ENCODE data around the gene PNCK.

The PNCK gene

GRCh38 chrX:153640736-153641575, 32.7 kb downstream of the PNCK start:
- no peak for DNase-seq

DNA sequence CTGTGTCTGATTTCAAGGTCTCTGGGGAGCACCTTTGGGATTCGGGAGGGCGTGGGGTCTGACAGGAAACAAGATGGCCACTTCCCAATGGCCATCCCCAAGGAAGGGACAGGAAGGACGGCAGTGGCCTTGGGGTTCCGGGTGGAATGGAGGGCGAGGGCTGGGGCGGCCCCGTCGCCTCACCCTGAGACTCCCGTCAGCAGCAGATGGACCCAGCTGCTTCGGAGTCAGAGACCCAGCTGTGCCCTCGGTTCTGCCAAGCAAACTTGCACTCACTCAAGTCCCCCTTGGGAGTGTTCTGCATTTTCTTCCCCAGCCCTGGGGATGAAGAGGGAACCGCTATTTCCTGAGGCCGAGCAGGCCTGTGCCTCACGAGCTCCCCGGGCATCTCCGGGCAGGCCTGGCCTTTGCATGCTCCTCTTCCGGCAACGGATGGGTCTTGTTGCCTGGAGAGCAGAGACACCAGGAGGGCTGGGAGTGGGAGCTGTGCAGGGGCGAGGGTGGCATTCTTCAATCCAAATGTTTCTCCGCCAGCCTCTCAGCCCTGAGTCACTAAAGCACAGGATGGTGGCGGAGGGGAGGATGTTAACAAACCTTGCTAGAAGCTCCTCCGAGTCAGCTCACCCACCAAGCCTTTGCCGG, 33.4 kb downstream of the PNCK start:
- no peak for DNase-seq

- no peak for DNase-seq
These were observed 34.2 kb downstream of the PNCK start for GRCh38 chrX:153639177-153640044.

GRCh38 chrX:153638436-153639176, 35.0 kb downstream of the PNCK start:
- DNase-seq, result no peak

- DNase-seq, result no peak
These were observed 35.6 kb downstream of the PNCK start for GRCh38 chrX:153638041-153638371.

DNA sequence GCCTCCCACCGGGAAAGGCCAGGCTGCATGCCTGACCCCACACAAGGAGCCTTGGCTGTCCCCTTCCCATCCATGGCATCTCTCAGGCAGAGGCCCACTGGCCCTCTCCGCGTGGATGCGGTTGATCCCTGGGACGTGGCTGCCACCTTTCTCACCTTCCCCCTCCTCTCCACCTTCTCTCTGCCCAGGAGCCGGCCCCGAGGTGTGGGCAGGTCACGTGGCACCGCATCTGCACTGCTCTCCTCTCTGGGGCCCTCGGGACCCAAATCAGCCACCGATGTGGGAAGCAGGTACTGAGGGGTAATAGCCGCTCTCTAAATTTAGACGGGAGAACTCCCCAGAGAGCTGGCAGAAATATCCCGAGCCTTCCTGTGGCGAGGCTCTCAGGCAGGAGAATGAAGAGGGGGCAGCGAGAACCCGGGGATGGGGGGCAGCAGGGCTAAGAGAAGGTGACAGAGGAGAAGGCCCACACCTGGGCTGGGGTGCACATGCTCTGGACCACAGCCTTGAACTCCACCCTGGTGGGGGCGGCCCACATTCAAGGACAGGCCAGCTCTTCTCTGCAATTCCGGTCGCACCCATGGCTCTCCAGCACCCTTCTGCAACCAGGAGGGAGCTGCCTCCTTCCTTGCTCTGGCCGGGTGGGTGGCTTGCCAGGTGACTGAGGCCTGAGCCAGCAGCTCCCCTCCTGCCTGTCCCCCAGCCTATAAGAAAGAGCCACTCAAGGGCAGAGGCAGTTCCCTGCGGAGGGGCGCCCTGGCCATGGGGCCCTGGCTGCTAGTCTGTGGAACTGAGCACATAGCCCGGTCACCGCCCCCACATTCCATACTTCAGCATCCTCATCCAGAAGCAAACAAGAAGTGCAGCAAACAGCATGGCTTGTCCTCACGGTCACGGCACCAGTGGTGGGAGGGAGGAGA, 36.2 kb downstream of the PNCK start:
- no peak for DNase-seq

DNA sequence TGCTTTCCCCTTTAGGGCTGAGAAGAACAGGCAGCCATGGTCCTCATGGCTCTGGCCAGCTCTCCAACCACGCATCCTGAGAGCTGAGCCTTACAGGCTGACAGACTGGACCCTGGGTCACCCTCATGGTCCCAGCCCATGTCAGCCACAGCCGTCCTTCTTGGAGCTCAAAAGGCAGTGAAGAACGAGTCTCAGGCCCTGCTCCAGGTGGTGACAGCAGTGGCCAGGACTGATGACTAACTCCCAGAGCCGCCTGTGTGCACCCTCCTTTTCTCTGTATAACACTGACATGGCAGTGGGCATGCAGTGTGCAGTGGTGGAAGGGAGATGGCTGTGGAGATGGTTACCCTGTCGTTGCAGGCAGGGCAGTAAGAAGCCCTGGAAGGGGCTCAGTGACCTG, 36.9 kb downstream of the PNCK start:
- DNase-seq, result no peak

DNA sequence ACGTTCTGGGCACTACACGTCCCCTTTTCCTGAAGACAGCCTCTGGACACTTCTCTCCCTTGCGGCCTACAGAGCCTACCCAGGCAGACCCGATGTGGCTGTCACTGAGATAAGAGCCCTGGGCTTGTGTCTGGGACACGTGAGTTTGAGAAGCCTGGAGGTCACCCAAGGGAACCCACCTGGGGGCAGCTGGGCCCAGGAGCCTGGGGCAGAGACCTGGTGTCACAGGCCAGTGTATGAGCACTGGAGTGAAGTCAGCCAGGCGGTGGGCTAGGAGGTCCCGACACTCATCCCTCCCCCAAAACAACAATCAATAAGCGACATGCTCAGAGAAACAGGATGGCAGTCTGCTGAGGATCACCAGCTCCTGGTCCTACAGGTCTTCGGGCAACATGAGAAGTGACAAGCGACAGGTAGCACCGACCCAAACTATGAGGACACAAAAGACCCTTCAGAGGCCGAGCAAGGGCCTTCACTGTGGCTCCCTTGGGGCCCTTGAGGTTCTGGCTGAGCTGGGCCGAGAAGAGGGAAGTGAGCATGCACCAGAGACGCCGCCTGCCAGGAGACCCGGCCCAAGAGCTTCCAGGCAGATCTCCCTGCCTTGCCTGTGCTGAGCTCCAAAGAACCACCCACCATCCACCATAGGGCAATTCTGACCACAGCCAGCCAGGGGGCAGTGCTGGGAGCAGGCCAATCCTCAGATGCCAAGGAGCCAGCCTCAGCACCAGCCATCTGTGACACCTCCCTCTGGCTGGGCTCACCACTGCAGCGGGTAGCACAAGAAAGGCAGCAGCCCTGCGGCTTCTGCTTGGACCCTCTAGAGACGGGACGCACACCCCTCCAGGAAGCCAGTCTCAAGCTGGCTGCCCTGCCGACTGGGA, 37.6 kb downstream of the PNCK start:
- DNase-seq, result peak; percentile 14

GRCh38 chrX:153635388-153635787, 38.2 kb downstream of the PNCK start:
- no peak for DNase-seq

GRCh38 chrX:153634832-153635231, 38.8 kb downstream of the PNCK start:
- DNase-seq, result no peak

DNA sequence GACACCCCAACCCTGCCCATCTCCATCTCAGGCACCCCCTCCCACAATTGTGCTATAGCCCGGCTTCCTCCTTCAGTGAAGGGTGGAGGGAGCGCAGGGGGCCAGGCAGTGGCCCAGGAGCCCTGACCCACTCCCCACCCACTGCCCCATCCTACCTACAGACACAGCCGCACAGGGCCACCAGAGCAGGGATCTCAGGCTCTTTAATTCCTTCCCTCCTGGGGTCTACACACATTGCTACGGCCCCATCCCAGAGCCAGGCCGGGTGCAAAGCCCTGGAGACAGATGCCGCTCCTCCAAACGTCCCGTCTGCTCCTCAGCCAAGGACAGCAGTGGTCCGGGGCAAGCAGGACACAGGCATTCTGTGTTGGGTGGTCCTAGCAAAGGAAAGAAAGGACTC, 39.4 kb downstream of the PNCK start:
- no peak for DNase-seq

DNA sequence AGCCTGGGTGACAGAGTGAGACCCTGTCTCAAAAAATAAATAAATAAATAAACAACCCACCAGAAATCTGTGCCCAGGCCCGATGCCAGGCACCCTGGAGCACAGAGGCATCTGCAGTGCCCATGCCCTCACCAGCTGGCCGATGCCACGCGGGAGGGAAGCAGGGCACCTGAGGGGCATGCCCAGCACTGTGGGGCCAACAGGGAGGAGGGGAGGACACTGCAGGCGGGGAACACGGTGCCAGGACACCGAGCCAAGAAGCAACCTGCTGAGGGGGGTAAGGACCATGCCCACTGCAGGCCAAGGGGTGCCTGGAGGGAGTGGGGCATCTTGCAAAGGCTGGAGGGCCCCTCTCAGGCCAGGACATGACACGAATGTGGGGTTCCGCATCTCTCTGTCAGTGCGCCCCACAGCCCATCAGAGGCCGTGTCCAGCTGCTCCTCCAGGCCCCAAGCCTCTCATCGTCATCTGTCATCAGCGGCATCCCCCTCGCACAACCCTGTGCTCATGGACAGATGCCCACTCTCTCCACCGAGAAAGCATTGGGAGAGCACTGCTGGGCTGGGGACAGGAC, 39.9 kb downstream of the PNCK start:
- DNase-seq, result no peak

GRCh38 chrX:153633048-153633447, 40.6 kb downstream of the PNCK start:
- no peak for DNase-seq

DNA sequence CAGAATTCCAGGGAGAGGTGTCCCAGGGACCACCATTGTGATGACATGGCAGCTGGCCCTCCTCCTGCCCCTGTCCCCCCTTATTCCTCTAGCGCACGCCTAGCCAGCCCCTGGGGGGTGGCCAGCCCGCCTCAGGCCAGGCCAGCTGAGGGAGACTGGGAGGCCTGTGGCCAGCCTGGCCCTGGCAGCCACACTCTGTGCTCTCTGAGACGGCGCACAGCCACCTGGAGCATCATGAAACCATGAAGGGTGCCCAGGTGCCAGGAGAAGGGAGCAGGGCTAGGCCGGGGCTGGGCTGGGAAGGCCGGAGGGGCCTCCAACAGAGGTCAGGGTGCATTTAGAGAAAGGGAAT, 41.0 kb downstream of the PNCK start:
- DNase-seq, result no peak

DNA sequence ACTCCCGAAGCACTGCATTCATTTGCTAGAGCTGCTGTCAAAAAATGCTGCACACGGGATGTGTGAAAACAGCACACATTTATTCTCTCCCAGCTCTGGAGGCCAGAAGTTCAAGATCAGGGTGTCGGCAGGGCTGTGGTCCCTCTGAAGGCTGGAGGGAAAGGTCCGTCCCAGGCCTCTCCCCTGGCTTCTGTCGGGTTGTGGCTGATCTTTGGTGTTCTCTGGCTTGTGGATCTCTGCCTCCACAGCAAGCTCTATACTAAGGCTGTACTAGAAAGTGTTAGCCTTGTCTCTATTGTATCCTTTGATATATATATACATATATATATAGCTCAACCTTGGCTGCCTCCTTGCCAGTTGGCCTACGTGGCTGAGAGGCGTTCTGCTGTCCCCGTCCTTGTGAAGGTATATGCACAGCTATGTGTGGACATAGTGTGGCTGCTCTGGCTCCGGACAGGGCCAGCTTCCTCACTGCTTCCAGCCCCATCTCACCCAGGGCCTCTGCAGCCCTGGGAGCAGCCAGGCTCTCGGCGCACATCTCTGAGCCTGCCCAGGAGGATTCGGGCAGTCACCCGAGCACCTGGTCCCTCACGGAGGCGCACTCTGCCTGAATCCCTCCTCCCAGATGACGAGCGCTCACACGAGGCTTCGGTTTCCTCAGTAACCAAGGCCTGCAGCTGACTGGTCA, 41.6 kb downstream of the PNCK start:
- no peak for DNase-seq

DNA sequence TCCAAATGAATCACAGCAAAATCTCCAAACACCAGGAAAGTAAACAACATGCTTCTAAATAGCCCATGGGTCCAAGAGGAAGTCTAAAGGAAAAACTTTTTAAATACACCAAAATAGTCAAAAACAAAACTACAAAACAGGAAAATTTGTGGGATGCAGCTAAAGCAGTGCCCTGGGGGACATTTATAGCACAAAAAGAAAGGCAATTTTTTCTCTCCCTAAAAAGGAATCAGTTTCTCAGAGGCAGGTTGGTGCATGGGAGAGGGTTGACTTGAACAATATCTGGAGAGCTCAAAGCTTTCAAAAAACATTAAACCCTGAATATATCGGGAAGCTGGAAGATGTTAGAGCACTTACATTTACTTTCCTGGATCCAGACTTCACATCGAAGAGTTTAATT, 42.3 kb downstream of the PNCK start:
- DNase-seq, result no peak

GRCh38 chrX:153628665-153629064, 44.9 kb downstream of the PNCK start:
- DNase-seq, result no peak

DNA sequence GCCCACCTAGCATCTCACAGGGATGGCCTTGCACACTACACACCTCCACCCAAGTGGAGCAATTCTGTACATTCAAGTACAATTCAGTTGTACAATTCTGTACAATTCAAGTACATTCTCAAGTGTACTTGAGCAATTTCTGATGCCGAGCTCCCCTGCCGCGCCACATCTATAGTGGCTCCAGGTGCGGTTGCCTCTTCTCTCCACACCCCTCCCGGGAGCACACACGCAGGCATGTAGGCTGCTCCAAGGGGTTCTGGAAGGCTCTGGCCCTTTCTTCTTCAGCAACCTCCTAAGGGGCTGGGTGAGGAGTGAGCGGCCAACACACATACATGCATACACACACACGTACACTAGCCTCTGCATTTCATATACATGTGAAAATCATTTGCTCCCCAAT, 45.5 kb downstream of the PNCK start:
- DNase-seq, result no peak

DNA sequence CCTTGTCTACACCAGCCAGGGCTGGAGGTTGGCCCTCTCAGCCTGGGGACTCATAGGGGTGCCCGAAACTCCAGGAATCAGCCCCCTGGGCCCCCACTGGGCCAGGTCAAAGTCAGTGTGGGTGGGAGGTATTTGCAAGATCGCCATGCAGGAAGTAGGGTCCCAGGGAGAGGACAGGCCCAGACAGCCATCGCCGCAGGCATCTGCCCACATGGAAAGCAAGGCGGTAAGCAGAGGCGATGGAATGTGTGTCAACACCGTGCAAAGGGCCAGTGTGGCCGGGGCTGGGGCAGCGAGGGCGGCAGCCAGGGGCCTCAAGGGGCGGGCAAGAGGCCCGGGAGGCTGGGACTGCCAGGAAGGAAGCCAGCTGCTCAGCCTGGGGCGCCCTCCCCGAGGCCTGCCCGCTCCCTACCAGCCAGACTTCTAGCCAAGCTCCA, 45.9 kb downstream of the PNCK start:
- DNase-seq, result no peak
